Left lung (tissue), 10 donors: ENCODE results near the gene ATRN. TPM values are rescaled to one million over a fixed set of nuclear protein-coding genes. Genes with fewer than 3 reads are reported as not detected.
A peak's percentile ranks its signal among the peaks of the same experiment; 100 is the strongest.

Experiments
- ATAC-seq: fragments of 200-7000 bp; cut with Tn5 transposase; one replicate; pipeline ENCODE4 v1.9.1; 2020; ENCODE audit warnings: moderate library complexity
- DNase-seq, 4 donors: peaks; one replicate each; pipeline ENCODE4 v3.0.0-alpha.2; 2013 to 2020
- H3K27ac ChIP-seq, 2 donors: fragments of 200-600 bp; sonication (generic) in 1 of 2; one replicate each; pipeline versions ENCODE4 v1.5.0 to v1.8.0; 2020 to 2021
- H3K27me3 ChIP-seq, 2 donors: fragments of 200-600 bp; sonication (generic) in 1 of 2; one replicate each; pipeline versions ENCODE4 v1.5.0 to v1.8.0; 2020 to 2021
- H3K36me3 ChIP-seq, 2 donors: fragments of 200-600 bp; sonication (generic) in 1 of 2; one replicate each; pipeline versions ENCODE4 v1.5.0 to v1.8.0; 2020 to 2021
- H3K4me1 ChIP-seq, 2 donors: fragments of 200-600 bp; one replicate each; pipeline ENCODE4 v1.8.0; 2021
- H3K4me3 ChIP-seq, 2 donors: fragments of 200-600 bp; sonication (generic) in 1 of 2; one replicate each; pipeline versions ENCODE4 v1.5.0 to v1.8.0; 2020 to 2021; ENCODE audit warnings: mild to moderate bottlenecking in 1 of 2
- H3K9me3 ChIP-seq, 2 donors: fragments of 200-600 bp; sonication (generic) in 1 of 2; one replicate each; pipeline versions ENCODE4 v1.5.0 to v1.8.0; 2020 to 2021
- intact Hi-C, 2 donors: fragments of 100-400 bp; cut with DNase I; formaldehyde crosslinking; loops; one replicate each; pipeline versions ENCODE4 v1.11.2 to v1.14.2; 2022
- polyA plus RNA-seq, 6 donors: library from polyadenylated mRNA; unstranded; fragments of 120-200 nt; gene quantifications; one replicate each; pipeline ENCODE4 v1.2.1, GENCODE V29; 2013; ENCODE audit not compliant: insufficient read length in 6 of 6
- total RNA-seq, 2 donors: library from RNA; stranded (reverse); fragmentation: NEBNext Ultra II Directional; extraction: Animal tissue kit (Norgen Biotek cat#: 25700); gene quantifications; one replicate each; pipeline ENCODE4 v1.2.1, GENCODE V29; 2021
- TF ChIP-seq, protein P1 (sequence below), 2 donors: fragments of 200-600 bp; sonication (generic) in 1 of 2; IDR thresholded peaks; one replicate each; pipeline versions ENCODE4 v1.5.0 to v1.8.0; 2021; ENCODE audit warnings: antibody characterized with exemption in 2 of 2
- donor health status: DM: no; HTN: yes; CAD: no.
- donor health status: DM: no; HTN: no; CAD: no.

ATRN gene
- total and polyA plus RNA-seq, 8 donors, result 28.8 to 39.5 (median 35.6) TPM

DNA sequence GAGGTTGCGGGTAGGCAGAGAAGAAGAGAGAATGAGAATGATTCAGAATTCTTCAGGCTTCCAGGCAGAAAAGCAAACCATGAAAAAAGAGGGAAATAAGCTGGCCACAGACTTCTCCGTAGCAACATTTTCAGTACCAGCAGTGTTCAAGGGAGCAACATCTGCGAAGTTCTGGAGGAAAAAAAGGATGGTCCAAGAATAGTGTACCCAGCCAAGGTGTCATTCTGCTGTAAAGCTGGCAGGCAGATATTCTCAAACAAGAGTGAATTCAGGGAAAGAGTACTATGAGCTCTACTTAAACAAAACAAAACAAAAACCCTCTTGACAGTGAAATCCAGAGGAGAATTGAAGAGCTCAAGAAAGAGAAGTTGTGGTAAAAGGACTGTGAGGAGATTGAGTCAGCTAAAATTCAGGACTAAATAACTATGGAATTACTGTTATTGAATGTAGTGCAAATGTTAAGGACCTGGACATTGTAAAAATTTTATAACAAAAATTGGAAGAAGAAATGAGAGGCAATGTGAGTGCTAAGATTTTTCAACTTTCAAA lies 86.5 kb downstream of the ATRN start:
- TF ChIP-seq, protein P1, sequence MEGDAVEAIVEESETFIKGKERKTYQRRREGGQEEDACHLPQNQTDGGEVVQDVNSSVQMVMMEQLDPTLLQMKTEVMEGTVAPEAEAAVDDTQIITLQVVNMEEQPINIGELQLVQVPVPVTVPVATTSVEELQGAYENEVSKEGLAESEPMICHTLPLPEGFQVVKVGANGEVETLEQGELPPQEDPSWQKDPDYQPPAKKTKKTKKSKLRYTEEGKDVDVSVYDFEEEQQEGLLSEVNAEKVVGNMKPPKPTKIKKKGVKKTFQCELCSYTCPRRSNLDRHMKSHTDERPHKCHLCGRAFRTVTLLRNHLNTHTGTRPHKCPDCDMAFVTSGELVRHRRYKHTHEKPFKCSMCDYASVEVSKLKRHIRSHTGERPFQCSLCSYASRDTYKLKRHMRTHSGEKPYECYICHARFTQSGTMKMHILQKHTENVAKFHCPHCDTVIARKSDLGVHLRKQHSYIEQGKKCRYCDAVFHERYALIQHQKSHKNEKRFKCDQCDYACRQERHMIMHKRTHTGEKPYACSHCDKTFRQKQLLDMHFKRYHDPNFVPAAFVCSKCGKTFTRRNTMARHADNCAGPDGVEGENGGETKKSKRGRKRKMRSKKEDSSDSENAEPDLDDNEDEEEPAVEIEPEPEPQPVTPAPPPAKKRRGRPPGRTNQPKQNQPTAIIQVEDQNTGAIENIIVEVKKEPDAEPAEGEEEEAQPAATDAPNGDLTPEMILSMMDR (IDR thresholded peaks at IDR 0.05), result no peak
- H3K36me3 ChIP-seq, result peaks cover 0 to 14% of the 10 kb centered on the region in 2 donors
- H3K27me3 ChIP-seq, result no peaks in the 10 kb centered on the region
- no peak for ATAC-seq
- peak overlapping the region in 1 of 2 donors; percentile 2 for H3K4me3 ChIP-seq
- intact Hi-C loops, result no loop called here
- H3K27ac ChIP-seq, result peak overlapping the region in 1 of 2 donors; percentile 16
- DNase-seq, result no peak
- no peaks in the 10 kb centered on the region for H3K9me3 ChIP-seq
- peaks cover 0 to 28% of the 10 kb centered on the region in 2 donors for H3K4me1 ChIP-seq

DNA sequence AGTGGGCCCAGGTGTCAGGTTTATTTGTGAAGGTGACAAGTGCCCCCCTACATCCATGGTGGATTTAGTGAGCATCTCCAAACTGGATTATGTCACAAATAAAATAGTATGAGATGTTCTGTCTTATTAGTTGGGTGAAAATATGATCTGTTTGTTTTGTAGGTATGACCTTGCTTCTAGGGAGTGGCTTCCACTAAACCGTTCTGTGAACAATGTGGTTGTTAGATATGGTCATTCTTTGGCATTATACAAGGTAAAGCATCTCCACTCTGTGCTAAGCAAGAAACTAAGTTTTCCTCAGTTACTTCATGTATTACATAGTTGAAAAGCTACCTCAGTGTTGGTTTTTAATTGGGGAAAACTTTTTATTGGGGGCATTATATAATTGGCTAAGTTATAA lies 88.4 kb downstream of the ATRN start:
- H3K36me3 ChIP-seq, result peaks cover 0 to 16% of the 10 kb centered on the region in 2 donors
- H3K27ac ChIP-seq, result no peak overlapping the region
- intact Hi-C loops, result no loop called here
- ATAC-seq (no peak), DNase-seq (no peak)
- H3K4me1 ChIP-seq, result peaks cover 0 to 28% of the 10 kb centered on the region in 2 donors
- no peaks in the 10 kb centered on the region for H3K9me3 ChIP-seq
- TF ChIP-seq, protein P1 (IDR thresholded peaks at IDR 0.05), result no peak
- no peaks in the 10 kb centered on the region for H3K27me3 ChIP-seq
- H3K4me3 ChIP-seq, result no peak overlapping the region

DNA sequence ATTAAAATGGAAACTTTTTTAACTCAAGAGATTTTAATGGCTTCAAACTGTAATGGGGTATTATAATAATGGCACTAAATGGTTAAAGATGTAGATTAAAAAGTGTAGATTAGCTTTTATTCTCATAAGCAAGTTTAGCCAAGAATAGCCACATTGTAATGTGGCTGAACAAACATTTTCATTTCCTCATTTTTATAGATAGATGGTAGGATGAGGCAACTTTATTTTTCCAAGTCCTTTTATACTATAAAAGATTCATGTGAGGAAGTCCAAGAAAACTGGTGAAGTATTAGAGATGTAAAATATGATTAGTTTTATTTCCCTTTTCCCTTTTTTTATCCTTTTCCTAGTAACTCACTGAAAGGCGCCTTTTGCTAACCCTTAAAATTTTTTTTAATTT lies 88.8 kb downstream of the ATRN start:
- Histone ChIP-seq H3K4me3 (no peak overlapping the region), H3K9me3 (no peaks in the 10 kb centered on the region), H3K36me3 (peaks cover 0 to 16% of the 10 kb centered on the region in 2 donors), H3K27me3 (no peaks in the 10 kb centered on the region), H3K4me1 (peaks cover 0 to 28% of the 10 kb centered on the region in 2 donors), H3K27ac (no peak overlapping the region)
- TF ChIP-seq, protein P1 (IDR thresholded peaks at IDR 0.05), result no peak
- intact Hi-C loops, result no loop called here
- DNase-seq (no peak), ATAC-seq (no peak)

GRCh38 chr20:3560162-3560561 lies 89.3 kb downstream of the ATRN start:
- no peaks in the 10 kb centered on the region for H3K27me3 ChIP-seq
- no peak for ATAC-seq
- H3K4me3 ChIP-seq, result no peak overlapping the region
- intact Hi-C loops, result no loop called here
- H3K4me1 ChIP-seq, result peaks cover 0 to 26% of the 10 kb centered on the region in 2 donors
- no peak overlapping the region for H3K27ac ChIP-seq
- H3K36me3 ChIP-seq, result peaks cover 0 to 20% of the 10 kb centered on the region in 2 donors
- no peaks in the 10 kb centered on the region for H3K9me3 ChIP-seq
- TF ChIP-seq, protein P1 (IDR thresholded peaks at IDR 0.05), result no peak
- DNase-seq, result no peak

- Histone ChIP-seq H3K4me3 (no peak overlapping the region), H3K9me3 (no peaks in the 10 kb centered on the region), H3K27ac (no peak overlapping the region), H3K36me3 (peaks cover 0 to 24% of the 10 kb centered on the region in 2 donors), H3K4me1 (peaks cover 0 to 22% of the 10 kb centered on the region in 2 donors), H3K27me3 (no peaks in the 10 kb centered on the region)
- DNase-seq (no peak), ATAC-seq (no peak)
- TF ChIP-seq, protein P1 (IDR thresholded peaks at IDR 0.05), result no peak
- intact Hi-C loops, result no loop called here
Measured at GRCh38 chr20:3560578-3560977, 89.8 kb downstream of the ATRN start.
